GM06990 (cell line): Measurements from ENCODE around the gene CLIP4.

Experiments
- DNase-seq: peaks from one replicate; pipeline ENCODE4 v3.0.0-alpha.2; 2011; ENCODE audit not compliant: insufficient read length; ENCODE audit errors: extremely low read depth
- H3K27me3 ChIP-seq: replicated peaks from 2 replicates; pipeline ENCODE4 v1.6.0; 2011; ENCODE audit warnings: low read length; ENCODE audit not compliant: control insufficient read depth, insufficient read depth
- H3K36me3 ChIP-seq: 2 replicates; pipeline ENCODE4 v1.5.1; 2011; ENCODE audit warnings: low read length; ENCODE audit not compliant: control insufficient read depth, insufficient read depth
- H3K4me3 ChIP-seq: replicated peaks from 2 replicates; pipeline ENCODE4 v1.5.1; 2011; ENCODE audit warnings: low read depth, mild to moderate bottlenecking, control low read depth, low read length
- TF ChIP-seq, protein P1 (sequence below): IDR thresholded peaks from 2 replicates; pipeline ENCODE4 v1.5.1; 2011; ENCODE audit warnings: low read length, control low read depth, mild to moderate bottlenecking, inconsistent platforms; ENCODE audit not compliant: insufficient read depth, poor library complexity, severe bottlenecking

Gene CLIP4

GRCh38 chr2:29209551-29209950 lies 94.3 kb downstream of the CLIP4 start:
- DNase-seq = no peak
- TF ChIP-seq, protein P1, sequence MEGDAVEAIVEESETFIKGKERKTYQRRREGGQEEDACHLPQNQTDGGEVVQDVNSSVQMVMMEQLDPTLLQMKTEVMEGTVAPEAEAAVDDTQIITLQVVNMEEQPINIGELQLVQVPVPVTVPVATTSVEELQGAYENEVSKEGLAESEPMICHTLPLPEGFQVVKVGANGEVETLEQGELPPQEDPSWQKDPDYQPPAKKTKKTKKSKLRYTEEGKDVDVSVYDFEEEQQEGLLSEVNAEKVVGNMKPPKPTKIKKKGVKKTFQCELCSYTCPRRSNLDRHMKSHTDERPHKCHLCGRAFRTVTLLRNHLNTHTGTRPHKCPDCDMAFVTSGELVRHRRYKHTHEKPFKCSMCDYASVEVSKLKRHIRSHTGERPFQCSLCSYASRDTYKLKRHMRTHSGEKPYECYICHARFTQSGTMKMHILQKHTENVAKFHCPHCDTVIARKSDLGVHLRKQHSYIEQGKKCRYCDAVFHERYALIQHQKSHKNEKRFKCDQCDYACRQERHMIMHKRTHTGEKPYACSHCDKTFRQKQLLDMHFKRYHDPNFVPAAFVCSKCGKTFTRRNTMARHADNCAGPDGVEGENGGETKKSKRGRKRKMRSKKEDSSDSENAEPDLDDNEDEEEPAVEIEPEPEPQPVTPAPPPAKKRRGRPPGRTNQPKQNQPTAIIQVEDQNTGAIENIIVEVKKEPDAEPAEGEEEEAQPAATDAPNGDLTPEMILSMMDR = no peak
- no peaks in the 10 kb centered on the region; the same call in 1 of the 2 replicates for H3K36me3 ChIP-seq
- H3K27me3 ChIP-seq = no peaks in the 10 kb centered on the region
- no peak overlapping the region for H3K4me3 ChIP-seq

GRCh38 chr2:29212009-29212408 lies 96.8 kb downstream of the CLIP4 start:
- Histone ChIP-seq H3K27me3 (no peaks in the 10 kb centered on the region), H3K4me3 (no peak overlapping the region), H3K36me3 (no peaks in the 10 kb centered on the region; the same call in 1 of the 2 replicates)
- DNase-seq = no peak
- TF ChIP-seq, protein P1 = no peak

- TF ChIP-seq, protein P1 = no peak
- no peak for DNase-seq
- Histone ChIP-seq H3K4me3 (no peak overlapping the region), H3K27me3 (no peaks in the 10 kb centered on the region), H3K36me3 (no peaks in the 10 kb centered on the region)
These were observed 98.7 kb downstream of the CLIP4 start for GRCh38 chr2:29213888-29214291.

- Histone ChIP-seq H3K4me3 (no peak overlapping the region), H3K36me3 (no peaks in the 10 kb centered on the region), H3K27me3 (no peaks in the 10 kb centered on the region)
- no peak for DNase-seq
- TF ChIP-seq, protein P1 = no peak
These were observed 99.9 kb downstream of the CLIP4 start for GRCh38 chr2:29215073-29215472.

- Histone ChIP-seq H3K36me3 (no peaks in the 10 kb centered on the region), H3K4me3 (no peak overlapping the region), H3K27me3 (no peaks in the 10 kb centered on the region; the same call in 1 of the 2 replicates)
- DNase-seq = no peak
- TF ChIP-seq, protein P1 = no peak
These were observed 100.8 kb downstream of the CLIP4 start for GRCh38 chr2:29215739-29216608.
